ENCODE measurements around the gene WDR70. TPM values are rescaled to one million over a fixed set of nuclear protein-coding genes. Genes with fewer than 3 reads are reported as not detected.

The WDR70 gene
- total and polyA plus RNA-seq, 4 donors, result 4.0 to 17.7 (median 14.5) TPM

DNA sequence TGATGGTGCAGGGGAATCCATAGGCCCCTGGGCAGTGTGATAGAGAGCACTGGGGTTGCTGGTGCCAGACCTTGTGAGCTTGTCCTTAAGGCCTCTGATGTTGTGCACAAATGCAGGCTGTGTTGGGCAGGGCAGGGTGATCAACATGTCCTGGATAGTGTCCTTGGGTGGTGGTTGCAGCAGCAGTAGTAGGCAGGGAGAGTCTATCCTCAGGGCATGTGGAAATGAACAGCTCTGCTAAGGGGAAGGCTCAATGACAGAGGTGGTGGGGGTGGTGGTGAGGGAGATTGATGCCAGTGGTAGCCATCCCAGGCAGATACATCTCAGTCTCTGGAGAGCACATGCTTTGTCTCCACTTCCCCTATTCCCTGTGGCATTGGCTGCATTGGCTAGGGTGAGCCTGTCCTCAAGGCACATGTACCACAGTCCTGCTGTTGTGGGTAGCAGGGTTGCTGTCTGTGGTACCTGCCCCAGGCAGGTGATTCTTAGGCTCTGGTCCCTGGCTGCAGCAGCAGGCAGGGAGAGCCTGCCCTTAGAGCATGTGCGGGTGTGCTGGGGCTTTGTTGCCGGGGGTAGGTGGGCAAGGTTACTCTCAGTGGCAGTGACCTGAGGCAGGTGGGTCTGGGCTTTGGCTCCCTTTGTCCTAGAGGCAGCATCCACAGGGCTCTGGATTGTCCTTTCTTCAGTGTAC, 111.1 kb downstream of the WDR70 start:
- Histone ChIP-seq H3K4me3 (ENCODE audit: low read depth in 1 of 3, low read length in 3 of 3) (no peak overlapping the region), H3K36me3 (ENCODE audit: control insufficient read depth in 4 of 4, insufficient read depth in 3 of 4, low read depth in 1 of 4, low read length in 3 of 4) (no peaks in the 10 kb centered on the region), H3K9me3 (ENCODE audit: control insufficient read depth in 4 of 4, low read length in 3 of 4) (no peaks in the 10 kb centered on the region), H3K4me1 (ENCODE audit: control insufficient read depth in 4 of 4, insufficient read depth in 4 of 4, low read length in 3 of 4) (no peaks in the 10 kb centered on the region), H3K9ac (ENCODE audit: low read depth in 1 of 2, low read length in 2 of 2) (no peak overlapping the region), H3K27me3 (ENCODE audit: control insufficient read depth in 4 of 4, insufficient read depth in 4 of 4, low read length in 3 of 4) (no peaks in the 10 kb centered on the region), H3K27ac (ENCODE audit: low read depth in 1 of 2, low read length in 2 of 2) (no peak overlapping the region)
- DNase-seq (ENCODE audit: low spot score), result no peak
- 100% methylated on average over 2 of the region's 2 CpGs for WGBS
- TF ChIP-seq FOXA1 (IDR thresholded peaks at IDR 0.05) (no peak), TAF1 (conservative IDR thresholded peaks at IDR 0.05) (no peak), RAD21 (IDR thresholded peaks at IDR 0.05) (no peak), HNF4G (IDR thresholded peaks at IDR 0.05) (no peak), RXRA (IDR thresholded peaks at IDR 0.05) (no peak), NR2F2 (IDR thresholded peaks at IDR 0.05) (no peak), SP1 (IDR thresholded peaks at IDR 0.05) (no peak), JUND (IDR thresholded peaks at IDR 0.05) (no peak), HNF4A (conservative IDR thresholded peaks at IDR 0.05) (no peak), EGR1 (IDR thresholded peaks at IDR 0.05; ENCODE audit: low read depth in 2 of 2) (no peak), GABPA (IDR thresholded peaks at IDR 0.05 in 1 of 2, conservative IDR thresholded peaks at IDR 0.05 in 1 of 2) (no peak), YY1 (IDR thresholded peaks at IDR 0.05) (no peak), FOXA2 (IDR thresholded peaks at IDR 0.05) (no peak)
- TF ChIP-seq, protein P1, sequence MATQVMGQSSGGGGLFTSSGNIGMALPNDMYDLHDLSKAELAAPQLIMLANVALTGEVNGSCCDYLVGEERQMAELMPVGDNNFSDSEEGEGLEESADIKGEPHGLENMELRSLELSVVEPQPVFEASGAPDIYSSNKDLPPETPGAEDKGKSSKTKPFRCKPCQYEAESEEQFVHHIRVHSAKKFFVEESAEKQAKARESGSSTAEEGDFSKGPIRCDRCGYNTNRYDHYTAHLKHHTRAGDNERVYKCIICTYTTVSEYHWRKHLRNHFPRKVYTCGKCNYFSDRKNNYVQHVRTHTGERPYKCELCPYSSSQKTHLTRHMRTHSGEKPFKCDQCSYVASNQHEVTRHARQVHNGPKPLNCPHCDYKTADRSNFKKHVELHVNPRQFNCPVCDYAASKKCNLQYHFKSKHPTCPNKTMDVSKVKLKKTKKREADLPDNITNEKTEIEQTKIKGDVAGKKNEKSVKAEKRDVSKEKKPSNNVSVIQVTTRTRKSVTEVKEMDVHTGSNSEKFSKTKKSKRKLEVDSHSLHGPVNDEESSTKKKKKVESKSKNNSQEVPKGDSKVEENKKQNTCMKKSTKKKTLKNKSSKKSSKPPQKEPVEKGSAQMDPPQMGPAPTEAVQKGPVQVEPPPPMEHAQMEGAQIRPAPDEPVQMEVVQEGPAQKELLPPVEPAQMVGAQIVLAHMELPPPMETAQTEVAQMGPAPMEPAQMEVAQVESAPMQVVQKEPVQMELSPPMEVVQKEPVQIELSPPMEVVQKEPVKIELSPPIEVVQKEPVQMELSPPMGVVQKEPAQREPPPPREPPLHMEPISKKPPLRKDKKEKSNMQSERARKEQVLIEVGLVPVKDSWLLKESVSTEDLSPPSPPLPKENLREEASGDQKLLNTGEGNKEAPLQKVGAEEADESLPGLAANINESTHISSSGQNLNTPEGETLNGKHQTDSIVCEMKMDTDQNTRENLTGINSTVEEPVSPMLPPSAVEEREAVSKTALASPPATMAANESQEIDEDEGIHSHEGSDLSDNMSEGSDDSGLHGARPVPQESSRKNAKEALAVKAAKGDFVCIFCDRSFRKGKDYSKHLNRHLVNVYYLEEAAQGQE (IDR thresholded peaks at IDR 0.05), result no peak
- TF ChIP-seq, protein P2, sequence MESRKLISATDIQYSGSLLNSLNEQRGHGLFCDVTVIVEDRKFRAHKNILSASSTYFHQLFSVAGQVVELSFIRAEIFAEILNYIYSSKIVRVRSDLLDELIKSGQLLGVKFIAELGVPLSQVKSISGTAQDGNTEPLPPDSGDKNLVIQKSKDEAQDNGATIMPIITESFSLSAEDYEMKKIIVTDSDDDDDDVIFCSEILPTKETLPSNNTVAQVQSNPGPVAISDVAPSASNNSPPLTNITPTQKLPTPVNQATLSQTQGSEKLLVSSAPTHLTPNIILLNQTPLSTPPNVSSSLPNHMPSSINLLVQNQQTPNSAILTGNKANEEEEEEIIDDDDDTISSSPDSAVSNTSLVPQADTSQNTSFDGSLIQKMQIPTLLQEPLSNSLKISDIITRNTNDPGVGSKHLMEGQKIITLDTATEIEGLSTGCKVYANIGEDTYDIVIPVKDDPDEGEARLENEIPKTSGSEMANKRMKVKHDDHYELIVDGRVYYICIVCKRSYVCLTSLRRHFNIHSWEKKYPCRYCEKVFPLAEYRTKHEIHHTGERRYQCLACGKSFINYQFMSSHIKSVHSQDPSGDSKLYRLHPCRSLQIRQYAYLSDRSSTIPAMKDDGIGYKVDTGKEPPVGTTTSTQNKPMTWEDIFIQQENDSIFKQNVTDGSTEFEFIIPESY (IDR thresholded peaks at IDR 0.05), result no peak
- TF ChIP-seq, protein P3, sequence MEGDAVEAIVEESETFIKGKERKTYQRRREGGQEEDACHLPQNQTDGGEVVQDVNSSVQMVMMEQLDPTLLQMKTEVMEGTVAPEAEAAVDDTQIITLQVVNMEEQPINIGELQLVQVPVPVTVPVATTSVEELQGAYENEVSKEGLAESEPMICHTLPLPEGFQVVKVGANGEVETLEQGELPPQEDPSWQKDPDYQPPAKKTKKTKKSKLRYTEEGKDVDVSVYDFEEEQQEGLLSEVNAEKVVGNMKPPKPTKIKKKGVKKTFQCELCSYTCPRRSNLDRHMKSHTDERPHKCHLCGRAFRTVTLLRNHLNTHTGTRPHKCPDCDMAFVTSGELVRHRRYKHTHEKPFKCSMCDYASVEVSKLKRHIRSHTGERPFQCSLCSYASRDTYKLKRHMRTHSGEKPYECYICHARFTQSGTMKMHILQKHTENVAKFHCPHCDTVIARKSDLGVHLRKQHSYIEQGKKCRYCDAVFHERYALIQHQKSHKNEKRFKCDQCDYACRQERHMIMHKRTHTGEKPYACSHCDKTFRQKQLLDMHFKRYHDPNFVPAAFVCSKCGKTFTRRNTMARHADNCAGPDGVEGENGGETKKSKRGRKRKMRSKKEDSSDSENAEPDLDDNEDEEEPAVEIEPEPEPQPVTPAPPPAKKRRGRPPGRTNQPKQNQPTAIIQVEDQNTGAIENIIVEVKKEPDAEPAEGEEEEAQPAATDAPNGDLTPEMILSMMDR (IDR thresholded peaks at IDR 0.05; ENCODE audit: low read depth, low read length, missing input control), result no peak
- TF ChIP-seq, protein P4, sequence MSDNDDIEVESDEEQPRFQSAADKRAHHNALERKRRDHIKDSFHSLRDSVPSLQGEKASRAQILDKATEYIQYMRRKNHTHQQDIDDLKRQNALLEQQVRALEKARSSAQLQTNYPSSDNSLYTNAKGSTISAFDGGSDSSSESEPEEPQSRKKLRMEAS (IDR thresholded peaks at IDR 0.05), result no peak
- TF ChIP-seq, protein P5, sequence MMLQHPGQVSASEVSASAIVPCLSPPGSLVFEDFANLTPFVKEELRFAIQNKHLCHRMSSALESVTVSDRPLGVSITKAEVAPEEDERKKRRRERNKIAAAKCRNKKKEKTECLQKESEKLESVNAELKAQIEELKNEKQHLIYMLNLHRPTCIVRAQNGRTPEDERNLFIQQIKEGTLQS (IDR thresholded peaks at IDR 0.05), result no peak

All from liver (tissue), 9 donors.